Breast epithelium (tissue), 4 donors: ENCODE results near the gene INSL3. TPM values are rescaled to one million over a fixed set of nuclear protein-coding genes. Genes with fewer than 3 reads are reported as not detected.

Experiments used
- DNase-seq, 2 donors: peaks; one replicate each; pipeline ENCODE4 v3.0.0-alpha.2; 2019; ENCODE audit warnings: low spot score in 2 of 2
- H3K27ac ChIP-seq, 2 donors: fragments of 200-600 bp; sonication (generic) in 1 of 2; one replicate each; pipeline ENCODE4 v1.5.1; 2016 to 2019; ENCODE audit warnings: mild to moderate bottlenecking in 1 of 2
- H3K27me3 ChIP-seq, 2 donors: fragments of 200-600 bp; sonication (generic) in 1 of 2; one replicate each; pipeline versions ENCODE4 v1.5.1 to v1.6.0; 2017 to 2019; ENCODE audit warnings: control low read depth in 1 of 2, mild to moderate bottlenecking in 1 of 2
- H3K36me3 ChIP-seq: fragments of 200-600 bp; one replicate; pipeline ENCODE4 v1.5.1; 2019
- H3K4me1 ChIP-seq, 2 donors: fragments of 200-600 bp; sonication (generic); one replicate each; pipeline ENCODE4 v1.5.1; 2016 to 2019; ENCODE audit warnings: control low read depth in 1 of 2
- H3K4me3 ChIP-seq, 3 donors: fragments of 200-600 bp; sonication (generic); 1 replicate in 2 of 3; 2 replicates in 1 of 3; pipeline ENCODE4 v1.5.1; 2016 to 2019; ENCODE audit warnings: mild to moderate bottlenecking in 3 of 3, moderate library complexity in 2 of 3
- H3K9me3 ChIP-seq, 2 donors: fragments of 200-600 bp; sonication (generic) in 1 of 2; one replicate each; pipeline ENCODE4 v1.5.1; 2016 to 2019; ENCODE audit warnings: control low read depth in 1 of 2
- POLR2A ChIP-seq: fragments of 450-650 bp; IDR thresholded peaks from one replicate; pipeline ENCODE4 v1.6.1; 2016; ENCODE audit warnings: antibody characterized with exemption, mild to moderate bottlenecking, moderate library complexity
- POLR2AphosphoS5 ChIP-seq, 3 donors: sonication (generic); formaldehyde crosslinking; IDR thresholded peaks; one replicate each; pipeline ENCODE4 v1.6.1; 2017; ENCODE audit warnings: antibody characterized with exemption in 3 of 3
- intact Hi-C: fragments of 100-400 bp; cut with DNase I; formaldehyde crosslinking; loops from one replicate; pipeline ENCODE4 v1.15.1; 2023; ENCODE audit warnings: low total_unique reads
- total RNA-seq, 3 donors: library from RNA; depleted of rRNA; stranded (reverse); fragments of >200 nt; gene quantifications; one replicate each; pipeline ENCODE4 v1.1.0, GENCODE V29; 2016
- TF ChIP-seq, protein P1 (sequence below), 3 donors: fragments of 450-650 bp; IDR thresholded peaks; one replicate each; pipeline ENCODE4 v1.5.1; 2016 to 2017; ENCODE audit warnings: antibody characterized with exemption in 3 of 3, mild to moderate bottlenecking in 3 of 3, moderate library complexity in 3 of 3

The INSL3 gene
- total RNA-seq, 3 donors from 2014 or later, result 0.66 TPM; not detected in 2

DNA sequence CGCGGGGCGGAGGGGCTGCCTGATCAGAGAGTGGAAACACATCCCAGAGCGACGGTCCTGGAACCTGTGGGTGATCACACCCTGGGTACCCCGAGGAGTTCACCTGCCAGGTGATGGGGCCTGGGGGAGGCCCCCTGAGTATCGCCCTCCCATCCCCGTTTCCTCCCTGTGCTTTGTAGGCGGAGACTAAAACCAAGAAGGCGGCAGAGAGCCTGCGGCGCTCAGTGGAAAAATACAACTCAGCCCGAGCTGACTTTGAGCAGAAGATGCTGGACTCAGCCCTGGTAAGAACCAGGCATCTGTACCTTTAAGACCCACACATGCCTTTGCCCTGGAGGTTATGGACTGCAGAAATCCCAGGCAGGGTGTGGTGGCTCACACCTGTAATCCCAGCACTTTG, 50.7 kb downstream of the INSL3 start:
- Histone ChIP-seq H3K36me3 (no peaks in the 10 kb centered on the region), H3K4me3 (no peak overlapping the region), H3K9me3 (no peaks in the 10 kb centered on the region), H3K27me3 (no peaks in the 10 kb centered on the region), H3K4me1 (no peaks in the 10 kb centered on the region), H3K27ac (no peak overlapping the region)
- intact Hi-C loops, result no loop called here
- DNase-seq, result no peak
- TF ChIP-seq POLR2A (no peak), POLR2AphosphoS5 (IDR thresholded peaks at IDR 0.05) (no peak)
- TF ChIP-seq, protein P1, sequence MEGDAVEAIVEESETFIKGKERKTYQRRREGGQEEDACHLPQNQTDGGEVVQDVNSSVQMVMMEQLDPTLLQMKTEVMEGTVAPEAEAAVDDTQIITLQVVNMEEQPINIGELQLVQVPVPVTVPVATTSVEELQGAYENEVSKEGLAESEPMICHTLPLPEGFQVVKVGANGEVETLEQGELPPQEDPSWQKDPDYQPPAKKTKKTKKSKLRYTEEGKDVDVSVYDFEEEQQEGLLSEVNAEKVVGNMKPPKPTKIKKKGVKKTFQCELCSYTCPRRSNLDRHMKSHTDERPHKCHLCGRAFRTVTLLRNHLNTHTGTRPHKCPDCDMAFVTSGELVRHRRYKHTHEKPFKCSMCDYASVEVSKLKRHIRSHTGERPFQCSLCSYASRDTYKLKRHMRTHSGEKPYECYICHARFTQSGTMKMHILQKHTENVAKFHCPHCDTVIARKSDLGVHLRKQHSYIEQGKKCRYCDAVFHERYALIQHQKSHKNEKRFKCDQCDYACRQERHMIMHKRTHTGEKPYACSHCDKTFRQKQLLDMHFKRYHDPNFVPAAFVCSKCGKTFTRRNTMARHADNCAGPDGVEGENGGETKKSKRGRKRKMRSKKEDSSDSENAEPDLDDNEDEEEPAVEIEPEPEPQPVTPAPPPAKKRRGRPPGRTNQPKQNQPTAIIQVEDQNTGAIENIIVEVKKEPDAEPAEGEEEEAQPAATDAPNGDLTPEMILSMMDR (IDR thresholded peaks at IDR 0.05), result no peak

DNA sequence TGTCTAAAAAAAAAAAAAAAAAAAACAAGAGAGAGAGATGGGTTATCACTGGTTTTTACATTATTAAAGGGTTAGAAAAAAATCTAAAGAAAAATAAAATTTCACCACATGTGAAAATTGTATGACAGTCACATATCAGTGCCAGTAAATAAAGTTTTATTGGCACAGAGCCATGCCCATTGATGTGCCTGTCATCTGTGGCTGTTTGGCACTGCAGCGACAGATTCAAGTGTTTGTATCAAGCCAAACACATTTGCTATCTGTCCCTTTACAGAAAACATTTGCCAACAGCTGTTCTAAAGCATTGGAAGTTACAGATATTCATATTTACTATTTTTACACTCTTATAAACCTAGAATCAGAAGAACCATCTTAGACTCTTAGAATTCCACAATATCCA, 53.8 kb downstream of the INSL3 start:
- TF ChIP-seq, protein P1 (IDR thresholded peaks at IDR 0.05), result no peak
- TF ChIP-seq POLR2A, result no peak
- Histone ChIP-seq H3K36me3 (no peaks in the 10 kb centered on the region), H3K9me3 (no peaks in the 10 kb centered on the region), H3K27ac (no peak overlapping the region), H3K27me3 (no peaks in the 10 kb centered on the region), H3K4me1 (no peaks in the 10 kb centered on the region), H3K4me3 (no peak overlapping the region)
- DNase-seq, result no peak
- intact Hi-C loops, result no loop called here

DNA sequence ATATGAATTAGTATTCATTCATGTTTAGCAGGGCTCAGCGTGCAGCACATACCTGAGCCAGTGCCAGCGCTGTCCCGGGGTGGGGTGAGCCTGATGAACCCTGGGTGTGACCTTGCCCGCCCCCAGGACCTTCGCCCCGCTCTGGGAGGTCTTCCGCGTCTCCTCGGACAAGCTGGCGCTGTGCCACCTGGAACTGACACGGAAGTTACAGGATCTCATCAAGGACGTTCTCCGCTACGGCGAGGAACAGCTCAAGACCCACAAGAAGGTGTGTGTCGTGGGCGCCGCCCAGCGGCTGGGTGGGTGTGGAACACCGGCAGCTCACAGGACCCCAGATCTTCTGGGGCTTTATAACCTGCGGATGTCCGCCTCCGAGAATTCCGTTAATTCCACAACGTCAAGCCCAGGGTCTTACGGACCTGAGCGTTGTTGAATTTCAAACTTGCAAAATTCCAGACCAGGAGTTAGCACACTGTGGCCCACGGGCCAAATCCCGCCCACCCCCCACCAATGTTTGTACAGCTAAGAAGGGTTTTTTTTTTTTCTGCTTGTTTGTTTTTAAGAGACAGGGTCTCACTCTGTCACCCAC, 54.7 kb downstream of the INSL3 start:
- peak; percentile 70 to 71 for DNase-seq
- peak overlapping the region in 2 of 3 donors; percentile 28 to 50 for H3K4me3 ChIP-seq

More for the DNA sequence above, 54.7 kb downstream of the INSL3 start:
- TF ChIP-seq, protein P1 (IDR thresholded peaks at IDR 0.05), result peak; percentile 49 to 76 (median 73)
- no peak for TF ChIP-seq POLR2A
- no peak for TF ChIP-seq POLR2AphosphoS5 (IDR thresholded peaks at IDR 0.05)
- Histone ChIP-seq H3K9me3 (no peaks in the 10 kb centered on the region), H3K27ac (no peak overlapping the region), H3K4me1 (no peaks in the 10 kb centered on the region), H3K36me3 (no peaks in the 10 kb centered on the region), H3K27me3 (no peaks in the 10 kb centered on the region)
- intact Hi-C loops, result no loop called here

Other genes starting within 250 kb of the INSL3 start
- gene UNC13A, start 133.2 kb downstream of the INSL3 start, total RNA-seq, result under 1 TPM in 2 of 3 donors, not detected in 1; under 0.01 to 0.15 TPM
- gene MAP1S, start 102.0 kb downstream of the INSL3 start, total RNA-seq, result 10 to 100 TPM; 11.2 to 17.4 (median 15.4) TPM
- 1 to 10 TPM; 1.6 to 5.3 (median 2.9) TPM for gene FCHO1, start 70.0 kb downstream of the INSL3 start, total RNA-seq
- gene B3GNT3, start 26.4 kb downstream of the INSL3 start, total RNA-seq, result 1 to 10 TPM in 2 of 3 donors, under 1 TPM in 1; 0.32 to 6.9 (median 2.0) TPM
- 10 to 100 TPM in 1 of 3 donors, 1 to 10 TPM in 2; 2.8 to 13.1 (median 3.5) TPM for gene JAK3, start 26.5 kb upstream of the INSL3 start, total RNA-seq
- 1,000 to 10,000 TPM; 1,333 to 1,973 (median 1,587) TPM for gene RPL18A, start 38.4 kb upstream of the INSL3 start, total RNA-seq
- not detected for gene SLC5A5, start 50.4 kb upstream of the INSL3 start, total RNA-seq
- gene CCDC124, start 111.5 kb upstream of the INSL3 start, total RNA-seq, result 10 to 100 TPM; 43.8 to 53.4 (median 47.9) TPM
- gene KCNN1, start 145.6 kb upstream of the INSL3 start, total RNA-seq, result under 1 TPM in 2 of 3 donors, not detected in 1; 0.33 to 0.59 TPM
- 10 to 100 TPM; 49.4 to 89.3 (median 53.4) TPM for gene ARRDC2, start 186.7 kb upstream of the INSL3 start, total RNA-seq